ENCODE results near the gene GABBR1. TPM values are rescaled to one million over a fixed set of nuclear protein-coding genes. Genes with fewer than 3 reads are reported as not detected.

The GABBR1 gene
- total RNA-seq, 4 donors from 2014 or later = 55.3 to 89.6 (median 70.5) TPM

DNA sequence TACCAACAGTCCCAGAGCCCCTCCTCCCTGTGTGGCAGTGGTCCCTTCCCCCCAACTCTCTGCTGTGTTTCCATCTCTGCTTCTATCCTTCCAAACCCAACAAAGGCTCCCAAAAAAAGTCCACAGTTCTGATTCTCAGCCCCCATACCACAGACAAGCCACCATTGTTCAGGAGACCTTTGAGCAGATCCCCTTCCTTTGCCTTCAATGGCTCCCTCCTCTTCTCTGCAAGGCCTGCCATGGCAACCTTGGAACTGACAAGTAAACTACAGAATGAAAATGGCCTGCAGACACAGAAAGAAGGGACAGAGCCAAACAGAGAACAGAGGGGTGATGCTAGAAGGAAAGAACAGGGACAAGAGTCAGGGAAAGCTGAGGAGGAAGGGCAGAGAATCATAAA lies 24.9 kb downstream of the GABBR1 start:
- H3K4me3 ChIP-seq = no peak overlapping the region
- H3K9me3 ChIP-seq = no peaks in the 10 kb centered on the region
- H3K27me3 ChIP-seq = no peaks in the 10 kb centered on the region
- no peak for TF ChIP-seq EP300 (IDR thresholded peaks at IDR 0.05)
- no peak for TF ChIP-seq POLR2A (IDR thresholded peaks at IDR 0.05)
- TF ChIP-seq CTCF (IDR thresholded peaks at IDR 0.05) = no peak
- peaks cover 0 to 97% (median 3%) of the 10 kb centered on the region in 3 donors for H3K36me3 ChIP-seq
- no peaks in the 10 kb centered on the region for H3K4me1 ChIP-seq
- DNase-seq (ENCODE audit: low spot score in 2 of 2) = no peak
- no peak overlapping the region for H3K27ac ChIP-seq

DNA sequence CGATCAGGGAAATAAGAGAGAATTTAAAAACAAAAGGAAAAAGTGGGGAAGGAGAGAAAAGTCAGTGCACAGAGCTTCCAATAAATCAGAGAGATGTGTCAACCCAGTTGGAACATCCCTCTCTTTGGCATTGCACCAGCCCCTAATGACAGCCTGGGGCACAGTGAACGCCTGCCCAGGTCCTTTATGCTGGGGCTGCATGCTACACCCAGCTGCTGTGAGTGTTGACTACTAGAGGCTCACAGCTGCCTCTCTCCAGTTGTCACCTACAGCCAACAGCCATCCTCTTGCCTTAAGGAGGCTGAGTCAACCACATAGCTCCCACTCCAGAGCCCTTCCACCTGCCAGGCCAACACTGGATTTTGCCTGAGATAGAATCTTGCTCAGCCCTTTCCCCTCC lies 29.1 kb downstream of the GABBR1 start:
- H3K4me3 ChIP-seq = no peak overlapping the region
- no peak overlapping the region for H3K27ac ChIP-seq
- H3K36me3 ChIP-seq = peaks cover 0 to 80% (median 3%) of the 10 kb centered on the region in 3 donors
- H3K4me1 ChIP-seq = no peaks in the 10 kb centered on the region
- WGBS, 2 donors = 87 to 88% methylated on average over 2 of the region's 2 CpGs
- H3K27me3 ChIP-seq = no peaks in the 10 kb centered on the region
- DNase-seq (ENCODE audit: low spot score in 2 of 2) = no peak
- H3K9me3 ChIP-seq = no peaks in the 10 kb centered on the region
- no peak for TF ChIP-seq EP300 (IDR thresholded peaks at IDR 0.05)
- no peak for TF ChIP-seq POLR2A (IDR thresholded peaks at IDR 0.05)
- TF ChIP-seq CTCF (IDR thresholded peaks at IDR 0.05) = no peak

- no peaks in the 10 kb centered on the region for H3K4me1 ChIP-seq
- TF ChIP-seq CTCF (IDR thresholded peaks at IDR 0.05) (no peak), POLR2A (IDR thresholded peaks at IDR 0.05) (no peak), EP300 (IDR thresholded peaks at IDR 0.05) (no peak)
- no peak for DNase-seq (ENCODE audit: low spot score in 2 of 2)
- no peaks in the 10 kb centered on the region for H3K9me3 ChIP-seq
- H3K36me3 ChIP-seq = peaks cover 0 to 75% (median 3%) of the 10 kb centered on the region in 3 donors
- H3K4me3 ChIP-seq = no peak overlapping the region
- no peak overlapping the region for H3K27ac ChIP-seq
- 82 to 84% methylated on average over 11 of the region's 11 CpGs for WGBS, 2 donors
- H3K27me3 ChIP-seq = no peaks in the 10 kb centered on the region
Observed at GRCh38 chr6:29603456-29603855, 29.5 kb downstream of the GABBR1 start.

GRCh38 chr6:29602564-29603361 lies 30.2 kb downstream of the GABBR1 start:
- H3K27me3 ChIP-seq = no peaks in the 10 kb centered on the region
- peaks cover 0 to 68% (median 3%) of the 10 kb centered on the region in 3 donors for H3K36me3 ChIP-seq
- WGBS, 2 donors = 74 to 76% methylated on average over 12 of the region's 12 CpGs
- H3K4me1 ChIP-seq = no peaks in the 10 kb centered on the region
- DNase-seq (ENCODE audit: low spot score in 2 of 2) = no peak
- TF ChIP-seq POLR2A (IDR thresholded peaks at IDR 0.05) = no peak
- no peak for TF ChIP-seq CTCF (IDR thresholded peaks at IDR 0.05)
- no peak for TF ChIP-seq EP300 (IDR thresholded peaks at IDR 0.05)
- H3K27ac ChIP-seq = no peak overlapping the region
- no peaks in the 10 kb centered on the region for H3K9me3 ChIP-seq
- H3K4me3 ChIP-seq = no peak overlapping the region

- no peak for DNase-seq (ENCODE audit: low spot score in 2 of 2)
- WGBS, 2 donors = 60 to 68% methylated on average over 2 of the region's 2 CpGs
- Histone ChIP-seq H3K36me3 (peaks cover 0 to 23% (median 0%) of the 10 kb centered on the region in 3 donors), H3K27me3 (no peaks in the 10 kb centered on the region), H3K4me3 (no peak overlapping the region), H3K27ac (no peak overlapping the region), H3K9me3 (no peaks in the 10 kb centered on the region), H3K4me1 (no peaks in the 10 kb centered on the region)
- TF ChIP-seq POLR2A (IDR thresholded peaks at IDR 0.05) = no peak
- no peak for TF ChIP-seq EP300 (IDR thresholded peaks at IDR 0.05)
- no peak for TF ChIP-seq CTCF (IDR thresholded peaks at IDR 0.05)
Observed at GRCh38 chr6:29598172-29598747, 34.7 kb downstream of the GABBR1 start.

Measured in tibial nerve (tissue), 4 donors.